Measurements from ENCODE around the gene IER5L. TPM values are rescaled to one million over a fixed set of nuclear protein-coding genes. Genes with fewer than 3 reads are reported as not detected.

IER5L gene
- total RNA-seq, 1 donor from 2014 or later: 5.2 TPM

DNA sequence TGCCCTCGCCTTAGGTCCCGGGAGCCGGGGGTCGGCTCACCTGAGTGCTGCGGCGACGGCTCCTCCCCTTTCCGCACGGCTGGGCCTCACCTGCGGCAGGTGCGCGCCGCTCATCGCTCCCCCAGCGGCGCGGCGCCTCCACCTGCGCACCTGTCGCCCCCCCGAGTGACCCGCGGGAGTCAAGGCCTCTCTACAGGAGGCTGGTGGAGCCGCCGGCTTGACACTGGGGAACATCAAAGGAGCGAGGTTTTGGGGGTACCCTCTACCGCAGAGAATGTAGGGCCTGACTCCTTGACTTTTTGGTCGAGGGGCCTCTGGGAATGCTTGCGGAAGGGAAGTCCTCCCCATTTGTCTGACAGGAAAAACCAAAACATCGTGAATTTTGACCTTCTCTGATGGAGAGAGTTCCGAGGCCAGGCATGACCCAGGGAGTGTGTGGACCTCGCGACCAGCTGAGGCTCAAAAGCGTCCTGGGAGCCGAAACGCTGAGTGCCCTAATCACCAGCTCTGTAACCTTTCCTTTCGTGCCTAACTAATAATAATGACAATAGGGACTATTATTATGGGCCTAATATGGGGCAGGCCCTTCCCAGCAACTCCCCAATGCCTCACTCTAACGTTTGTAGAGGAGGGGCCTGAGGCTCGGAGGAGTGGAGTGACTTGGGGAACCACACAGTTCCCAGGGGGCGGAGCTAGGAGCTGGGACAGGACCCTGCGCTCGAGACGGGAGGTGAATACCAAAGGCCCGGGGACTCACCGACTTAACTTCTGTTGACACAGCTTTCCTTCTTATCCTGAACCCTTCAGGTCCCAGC lies 714 bp upstream of the IER5L start:
- H3K4me1 Mint-ChIP-seq (ENCODE audit: unreplicated experiment): peaks cover 9% of the 10 kb centered on the region
- H3K36me3 Mint-ChIP-seq (ENCODE audit: low read depth, unreplicated experiment): peaks cover 3% of the 10 kb centered on the region
- H3K27ac Mint-ChIP-seq (ENCODE audit: unreplicated experiment): no peak overlapping the region
- H3K9me3 Mint-ChIP-seq (ENCODE audit: unreplicated experiment): no peaks in the 10 kb centered on the region
- TF ChIP-seq, protein P1, sequence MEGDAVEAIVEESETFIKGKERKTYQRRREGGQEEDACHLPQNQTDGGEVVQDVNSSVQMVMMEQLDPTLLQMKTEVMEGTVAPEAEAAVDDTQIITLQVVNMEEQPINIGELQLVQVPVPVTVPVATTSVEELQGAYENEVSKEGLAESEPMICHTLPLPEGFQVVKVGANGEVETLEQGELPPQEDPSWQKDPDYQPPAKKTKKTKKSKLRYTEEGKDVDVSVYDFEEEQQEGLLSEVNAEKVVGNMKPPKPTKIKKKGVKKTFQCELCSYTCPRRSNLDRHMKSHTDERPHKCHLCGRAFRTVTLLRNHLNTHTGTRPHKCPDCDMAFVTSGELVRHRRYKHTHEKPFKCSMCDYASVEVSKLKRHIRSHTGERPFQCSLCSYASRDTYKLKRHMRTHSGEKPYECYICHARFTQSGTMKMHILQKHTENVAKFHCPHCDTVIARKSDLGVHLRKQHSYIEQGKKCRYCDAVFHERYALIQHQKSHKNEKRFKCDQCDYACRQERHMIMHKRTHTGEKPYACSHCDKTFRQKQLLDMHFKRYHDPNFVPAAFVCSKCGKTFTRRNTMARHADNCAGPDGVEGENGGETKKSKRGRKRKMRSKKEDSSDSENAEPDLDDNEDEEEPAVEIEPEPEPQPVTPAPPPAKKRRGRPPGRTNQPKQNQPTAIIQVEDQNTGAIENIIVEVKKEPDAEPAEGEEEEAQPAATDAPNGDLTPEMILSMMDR (IDR thresholded peaks at IDR 0.05; ENCODE audit: unreplicated experiment): no peak
- peak overlapping the region; percentile 51 for H3K4me3 Mint-ChIP-seq (ENCODE audit: unreplicated experiment)
- H3K27me3 Mint-ChIP-seq (ENCODE audit: unreplicated experiment): peaks cover 15% of the 10 kb centered on the region
- peak; percentile 28 for DNase-seq (ENCODE audit: low spot score)

DNA sequence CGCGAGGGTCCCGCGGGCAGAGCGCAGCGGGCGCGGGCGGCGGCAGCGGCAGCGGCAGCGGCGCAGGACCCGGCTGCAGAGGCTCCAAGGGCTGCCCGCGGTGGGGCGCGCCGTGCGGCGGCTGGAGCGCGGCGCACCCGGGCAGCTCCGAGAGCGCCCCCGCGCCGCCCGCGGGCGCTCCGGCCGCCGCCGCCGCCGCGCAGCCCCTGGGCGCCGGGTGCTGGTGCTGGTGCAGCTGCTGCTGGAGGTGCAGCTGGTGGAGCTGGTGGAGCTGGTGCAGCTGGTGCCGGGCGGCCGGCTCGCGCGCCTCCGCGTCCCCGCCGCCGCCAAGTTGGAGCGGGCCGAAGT lies 644 bp downstream of the IER5L start:
- TF ChIP-seq, protein P1 (IDR thresholded peaks at IDR 0.05; ENCODE audit: unreplicated experiment): no peak
- peaks cover 3% of the 10 kb centered on the region for H3K36me3 Mint-ChIP-seq (ENCODE audit: low read depth, unreplicated experiment)
- peaks cover 6% of the 10 kb centered on the region for H3K4me1 Mint-ChIP-seq (ENCODE audit: unreplicated experiment)
- H3K9me3 Mint-ChIP-seq (ENCODE audit: unreplicated experiment): no peaks in the 10 kb centered on the region
- H3K27me3 Mint-ChIP-seq (ENCODE audit: unreplicated experiment): peaks cover 15% of the 10 kb centered on the region
- DNase-seq (ENCODE audit: low spot score): peak; percentile 44
- no peak overlapping the region for H3K27ac Mint-ChIP-seq (ENCODE audit: unreplicated experiment)
- no peak overlapping the region for H3K4me3 Mint-ChIP-seq (ENCODE audit: unreplicated experiment)

DNA sequence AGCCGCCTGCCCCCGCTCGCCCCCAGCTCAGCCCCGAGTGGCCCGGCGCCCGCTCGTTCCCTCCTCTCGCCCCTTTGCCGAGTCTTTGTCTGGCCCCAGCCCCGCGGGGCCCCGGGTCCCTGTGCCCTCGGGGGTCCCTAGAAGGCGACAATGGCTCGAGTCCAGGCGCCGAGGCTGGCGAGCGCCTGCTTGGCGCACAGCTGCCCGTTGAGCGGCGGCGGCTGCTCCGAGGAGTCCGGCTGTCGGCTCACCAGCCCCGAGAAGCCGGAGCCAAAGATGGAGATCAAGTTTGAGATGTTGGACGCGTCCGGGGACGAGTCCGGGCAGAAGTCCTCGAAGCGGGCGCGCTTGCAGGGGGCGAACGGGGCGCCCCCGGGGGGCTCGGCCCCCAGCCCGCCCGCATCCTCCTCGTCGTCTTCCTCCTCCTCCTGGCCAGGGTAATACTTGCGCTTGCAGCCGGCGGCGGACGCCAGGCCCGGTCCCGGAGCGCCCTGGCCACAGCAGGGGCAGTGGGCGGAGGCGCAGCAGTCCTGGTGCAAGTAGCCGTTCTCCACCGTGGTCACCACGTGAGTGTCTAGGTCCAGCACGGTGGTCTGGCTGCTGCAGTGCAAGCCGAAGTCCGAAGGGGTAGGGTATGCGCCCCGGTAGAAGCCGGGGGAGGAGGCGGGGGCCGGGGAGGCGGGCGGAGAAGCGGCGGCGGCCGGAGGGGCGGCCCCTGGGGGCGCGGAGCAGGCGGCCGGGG lies 1.2 kb downstream of the IER5L start:
- Mint-ChIP-seq H3K9me3 (ENCODE audit: unreplicated experiment) (no peaks in the 10 kb centered on the region), H3K27ac (ENCODE audit: unreplicated experiment) (no peak overlapping the region), H3K4me3 (ENCODE audit: unreplicated experiment) (peak overlapping the region; percentile 91), H3K36me3 (ENCODE audit: low read depth, unreplicated experiment) (peaks cover under 1% of the 10 kb centered on the region), H3K27me3 (ENCODE audit: unreplicated experiment) (peaks cover 15% of the 10 kb centered on the region), H3K4me1 (ENCODE audit: unreplicated experiment) (peaks cover 6% of the 10 kb centered on the region)
- TF ChIP-seq, protein P1 (IDR thresholded peaks at IDR 0.05; ENCODE audit: unreplicated experiment): no peak
- DNase-seq (ENCODE audit: low spot score): peak; percentile 57

DNA sequence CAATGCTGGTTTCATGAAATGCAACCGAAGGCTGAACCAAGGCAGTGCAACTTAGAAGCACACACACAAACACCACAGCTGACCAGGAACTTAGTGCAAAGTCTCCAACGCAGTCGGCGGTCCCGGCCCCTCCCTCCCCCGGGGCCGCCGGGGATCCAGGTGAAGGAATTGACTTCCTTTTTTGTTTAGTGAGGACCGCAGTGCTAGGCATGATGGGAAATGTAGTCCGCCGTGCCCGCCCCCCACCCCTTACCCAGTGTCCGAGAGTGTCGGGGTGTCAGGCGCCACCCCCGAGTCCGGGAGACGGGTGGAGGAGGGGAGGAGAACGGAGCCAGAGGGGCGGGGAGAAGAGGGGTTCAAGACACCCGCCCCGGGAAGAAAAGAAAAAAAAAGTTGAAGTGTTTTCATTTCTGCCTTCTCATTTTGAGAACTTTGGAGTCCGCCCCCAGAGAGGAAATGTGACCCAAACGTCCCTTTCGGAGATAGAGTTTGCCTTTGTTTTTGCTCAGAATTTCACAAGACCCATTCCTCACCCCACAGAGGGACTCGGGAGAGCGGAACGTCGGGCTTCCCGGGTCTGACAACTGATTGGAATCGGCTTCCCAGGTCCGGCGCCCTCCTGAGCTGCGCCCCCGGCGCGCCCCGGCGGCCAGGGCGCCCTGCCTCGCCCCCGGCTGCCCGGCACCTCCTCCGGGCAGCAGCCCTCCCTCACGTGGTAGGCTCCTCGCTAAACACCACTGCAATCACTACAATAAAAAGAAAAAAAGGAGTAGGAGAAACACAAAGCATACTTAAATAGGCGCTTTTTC lies 2.0 kb downstream of the IER5L start:
- Mint-ChIP-seq H3K27ac (ENCODE audit: unreplicated experiment) (peak overlapping the region; percentile 89), H3K36me3 (ENCODE audit: low read depth, unreplicated experiment) (no peaks in the 10 kb centered on the region), H3K4me1 (ENCODE audit: unreplicated experiment) (peaks cover 6% of the 10 kb centered on the region), H3K4me3 (ENCODE audit: unreplicated experiment) (peak overlapping the region; percentile 89), H3K9me3 (ENCODE audit: unreplicated experiment) (no peaks in the 10 kb centered on the region), H3K27me3 (ENCODE audit: unreplicated experiment) (peaks cover 11% of the 10 kb centered on the region)
- TF ChIP-seq, protein P1 (IDR thresholded peaks at IDR 0.05; ENCODE audit: unreplicated experiment): no peak
- peak; percentile 71 for DNase-seq (ENCODE audit: low spot score)
